HG02840 (cell line): ENCODE data around the gene NPC2.

Experiments
- ATAC-seq: cut with Tn5 transposase; IDR thresholded peaks from one replicate; pipeline ENCODE4 v1.9.1; 2021; ENCODE audit warnings: mild to moderate bottlenecking, moderate library complexity, moderate number of reproducible peaks; ENCODE audit not compliant: unreplicated experiment, low FRiP score

Gene NPC2

GRCh38 chr14:74519316-74520074, 26.4 kb upstream of the NPC2 start:
- no peak for ATAC-seq

- no peak for ATAC-seq
These were observed 25.1 kb upstream of the NPC2 start for GRCh38 chr14:74518221-74518620.

DNA sequence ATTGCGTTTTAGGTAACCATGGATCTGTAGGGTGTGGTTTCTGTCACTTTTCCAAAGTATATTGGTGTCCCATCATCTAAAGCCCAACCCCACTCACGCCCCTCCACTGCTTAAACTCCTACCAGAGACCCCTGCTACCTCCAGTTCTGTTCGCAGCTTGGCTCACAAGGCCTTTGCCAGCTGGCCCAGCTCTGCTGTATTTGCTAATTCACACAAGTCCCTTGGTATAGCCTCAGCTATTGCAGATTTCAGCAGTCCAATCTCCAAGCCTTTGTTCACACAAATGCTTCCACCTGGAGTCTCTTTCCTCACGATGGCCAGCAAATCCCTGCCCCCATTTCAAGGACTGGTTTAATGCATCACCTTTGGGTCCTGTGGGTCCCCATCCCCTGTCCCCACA, 24.6 kb upstream of the NPC2 start:
- ATAC-seq: no peak

- no peak for ATAC-seq
These were observed 23.5 kb upstream of the NPC2 start for GRCh38 chr14:74516451-74517160.

DNA sequence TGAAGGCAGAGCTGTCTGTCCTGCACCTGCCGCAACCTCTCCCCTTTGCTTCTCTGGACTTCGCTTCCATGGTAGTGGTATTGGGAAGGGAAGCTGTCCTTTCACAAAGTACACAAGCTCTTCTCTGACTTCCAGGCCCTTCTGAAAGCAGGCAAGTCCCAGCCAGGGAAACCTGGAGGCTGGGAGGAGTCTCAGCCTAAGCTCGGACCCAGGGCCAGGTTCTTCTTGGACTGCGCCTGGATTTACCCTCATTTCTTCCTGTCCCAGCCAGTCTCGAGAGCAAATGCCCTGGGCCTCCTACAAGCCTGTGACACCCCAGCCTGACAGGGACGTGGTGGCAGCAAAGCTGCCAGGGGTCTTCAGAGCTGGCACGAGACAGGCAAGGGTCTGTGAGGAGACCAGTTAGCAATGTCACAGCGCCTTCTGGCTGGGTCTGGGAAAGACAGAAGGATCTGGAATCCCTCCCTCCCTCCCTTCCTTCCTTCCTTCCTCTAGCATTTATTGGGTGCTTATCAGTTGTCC, 22.8 kb upstream of the NPC2 start:
- no peak for ATAC-seq

- ATAC-seq: no peak
These were observed 21.4 kb upstream of the NPC2 start for GRCh38 chr14:74514471-74514941.

- no peak for ATAC-seq
These were observed 19.1 kb upstream of the NPC2 start for GRCh38 chr14:74511966-74512830.

DNA sequence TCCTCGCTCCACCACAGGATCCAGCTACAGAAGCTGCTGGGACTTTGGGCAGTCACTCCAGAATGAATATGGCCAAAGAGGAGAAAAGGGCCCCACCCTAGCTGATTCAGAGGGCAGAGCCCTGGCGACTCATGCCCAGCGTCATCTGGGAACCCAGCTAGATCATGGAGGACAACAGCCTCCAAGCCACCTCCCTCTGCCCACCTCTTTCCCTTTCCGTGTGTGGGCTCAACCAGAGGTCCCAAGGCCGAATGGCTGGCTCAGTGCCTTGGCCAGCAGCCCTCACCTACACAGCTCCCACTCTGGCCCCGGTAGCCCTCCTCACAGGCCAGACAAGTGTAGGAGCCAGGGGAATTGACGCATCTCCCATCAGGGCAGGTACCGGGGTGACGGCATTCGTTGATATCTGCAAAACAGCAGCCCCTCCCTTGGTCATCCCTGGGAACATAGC, 17.9 kb upstream of the NPC2 start:
- ATAC-seq: no peak

DNA sequence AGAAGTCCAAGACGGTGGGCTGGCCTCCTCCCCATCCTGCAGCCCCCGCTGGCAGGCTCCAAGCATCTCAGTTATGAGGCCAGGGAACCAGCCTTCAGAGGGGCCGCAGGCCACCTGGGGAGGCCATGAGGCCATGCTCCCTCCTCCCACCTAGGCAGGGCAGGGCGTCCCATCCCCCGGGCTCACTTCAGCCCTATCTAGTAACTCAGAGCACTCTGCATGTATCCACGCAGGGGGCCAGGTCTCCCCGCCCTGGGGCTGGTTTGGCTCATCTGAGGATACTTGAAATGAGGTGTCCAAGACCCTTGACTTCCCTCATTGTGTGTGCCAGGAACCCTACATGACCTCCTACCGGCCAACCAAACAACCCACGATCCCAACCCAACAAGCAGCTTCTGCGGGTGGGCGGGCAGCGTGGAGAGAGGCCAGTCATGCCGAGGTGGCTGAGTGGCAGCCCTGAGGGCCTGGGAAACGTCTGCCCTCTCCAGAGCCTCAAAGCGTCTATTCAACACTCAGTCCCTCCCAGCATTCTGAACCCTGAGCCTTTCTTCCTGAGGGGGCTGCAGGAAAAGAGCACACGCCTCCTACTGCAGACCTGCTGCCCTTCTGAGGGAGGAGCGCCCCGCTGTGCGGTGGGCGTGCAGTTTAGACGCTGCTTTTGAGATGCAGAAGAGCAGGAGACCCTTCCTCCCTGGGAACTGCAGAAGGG, 17.3 kb upstream of the NPC2 start:
- ATAC-seq: no peak

GRCh38 chr14:74509587-74510222, 16.6 kb upstream of the NPC2 start:
- no peak for ATAC-seq

DNA sequence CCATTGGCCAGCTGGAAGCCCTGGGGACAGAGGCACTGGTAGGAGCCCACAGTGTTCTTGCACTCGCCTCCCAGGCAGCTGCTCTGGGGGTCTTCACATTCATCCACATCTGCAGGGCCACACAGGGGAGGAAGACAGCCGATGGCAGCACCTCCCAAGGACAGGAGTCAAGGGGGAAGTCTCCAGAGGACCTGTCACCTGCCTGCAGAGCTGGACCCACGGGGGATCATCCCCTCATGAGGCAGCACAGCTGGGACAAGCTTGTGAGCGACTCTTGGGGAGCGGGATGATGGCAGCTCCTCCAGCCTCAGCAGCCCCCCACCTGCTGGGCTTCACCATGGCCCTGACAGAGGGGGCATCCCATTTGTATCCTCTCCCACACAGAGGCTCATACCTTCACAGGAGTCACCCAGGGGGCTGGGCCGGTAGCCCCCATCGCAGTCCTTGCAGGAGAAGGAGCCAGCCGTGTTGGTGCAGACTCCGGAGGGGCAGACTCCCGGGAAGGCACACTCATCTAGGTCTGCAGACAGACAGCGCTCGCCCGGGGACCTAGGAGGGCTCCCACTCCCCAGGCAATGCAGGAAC, 15.8 kb upstream of the NPC2 start:
- ATAC-seq: no peak

DNA sequence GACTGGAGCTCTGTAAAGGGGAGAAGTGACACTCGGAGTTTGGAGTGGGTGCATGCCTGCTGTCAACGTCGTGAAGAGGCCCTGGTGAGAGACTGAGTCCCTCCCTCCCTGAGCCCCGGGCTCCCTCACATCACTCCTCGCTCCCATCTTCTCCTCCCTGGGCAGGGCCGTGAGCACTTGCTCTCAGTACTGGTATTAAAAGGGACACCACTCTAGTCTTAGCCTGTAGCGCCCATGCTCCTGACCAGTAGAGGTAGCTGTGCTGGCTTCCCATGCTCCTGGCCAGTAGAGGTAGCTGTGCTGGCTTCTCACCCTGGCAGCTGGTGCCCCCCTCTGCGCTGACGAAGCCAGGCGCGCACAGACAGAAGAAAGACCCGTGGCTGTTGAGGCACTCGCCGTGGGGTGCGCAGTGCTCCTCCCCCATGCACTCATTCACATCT, 15.2 kb upstream of the NPC2 start:
- no peak for ATAC-seq

GRCh38 chr14:74507840-74508239, 14.7 kb upstream of the NPC2 start:
- ATAC-seq: no peak

DNA sequence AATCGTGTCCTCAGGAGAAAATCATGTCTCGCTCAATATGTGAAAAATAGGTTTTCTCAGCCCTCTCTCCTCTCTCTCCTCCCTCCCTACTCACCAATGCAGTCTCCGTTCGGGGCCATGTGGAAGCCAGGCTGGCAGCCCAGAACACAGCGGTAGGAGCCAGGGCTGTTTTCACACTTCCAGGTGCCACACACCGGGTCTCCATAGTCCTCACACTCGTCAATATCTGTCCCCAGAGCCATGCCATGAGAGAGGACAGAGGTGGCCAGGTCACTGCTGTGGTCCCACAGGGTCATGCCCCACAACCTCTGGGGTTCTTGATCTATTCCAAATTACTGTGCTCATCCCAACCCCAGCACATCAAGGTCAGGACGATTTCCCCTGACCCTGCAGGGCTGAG, 14.0 kb upstream of the NPC2 start:
- ATAC-seq: no peak

DNA sequence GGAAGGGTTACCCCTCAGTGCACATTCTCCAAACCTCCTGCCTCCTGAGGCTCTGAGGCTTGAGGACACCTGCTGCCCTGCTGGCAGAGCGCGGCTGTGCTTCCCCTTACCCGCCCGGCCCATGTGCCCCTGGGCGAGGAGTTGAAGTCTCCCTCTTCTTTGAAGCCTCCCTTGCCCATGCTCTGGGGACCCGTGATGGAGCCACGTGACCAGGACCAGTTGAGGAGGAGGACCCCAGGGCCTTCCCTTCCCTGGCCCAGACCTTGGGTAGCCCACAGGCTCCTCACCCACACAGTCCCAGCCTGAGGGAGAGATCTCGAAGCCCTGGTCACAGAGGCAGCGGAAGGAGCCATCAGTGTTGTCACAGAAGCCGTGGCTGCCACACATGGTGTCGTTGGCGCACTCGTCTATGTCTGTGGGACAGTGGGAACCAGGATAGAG, 13.3 kb upstream of the NPC2 start:
- ATAC-seq: no peak

GRCh38 chr14:74505831-74506230, 12.7 kb upstream of the NPC2 start:
- no peak for ATAC-seq

DNA sequence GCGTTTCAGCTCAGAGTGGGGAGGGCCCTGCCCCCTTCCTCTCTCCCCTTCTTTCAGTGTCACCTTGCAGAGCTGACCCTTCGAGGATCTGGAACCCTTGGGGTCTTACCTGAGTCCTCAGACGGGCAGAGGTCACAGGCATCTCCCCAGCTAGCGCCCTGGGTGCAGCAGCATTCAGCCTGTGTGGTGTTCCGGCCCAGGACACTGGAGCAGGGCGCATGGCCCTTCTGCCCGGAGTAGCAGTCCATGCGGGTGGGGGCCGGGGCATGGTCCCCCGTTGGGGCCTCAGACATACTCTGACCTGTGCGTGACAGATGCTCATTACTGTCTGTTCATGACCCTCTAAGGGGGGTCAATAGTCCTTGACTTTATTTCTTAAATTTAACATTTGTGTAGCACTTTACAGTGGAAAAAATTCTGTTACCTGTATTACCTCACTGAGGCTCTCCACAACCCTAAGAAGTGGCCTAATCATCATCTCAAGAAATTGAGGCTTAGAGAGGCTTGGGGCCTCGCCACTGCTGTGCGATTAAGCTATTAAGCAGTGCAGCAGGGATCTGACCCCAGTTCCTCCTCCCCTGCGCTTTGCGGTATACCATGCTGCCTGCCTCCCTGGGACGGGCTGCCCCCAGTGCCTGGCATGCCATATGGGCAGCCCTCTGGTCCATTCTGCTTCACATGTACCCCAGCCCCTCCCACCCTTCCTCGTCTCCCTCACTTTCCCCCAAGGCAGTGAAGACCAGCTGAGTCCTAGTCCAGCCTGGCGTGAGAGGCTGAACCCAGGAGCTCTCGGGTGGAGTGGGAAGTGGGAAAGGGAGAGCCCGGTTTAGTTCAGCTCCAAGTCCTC, 12.0 kb upstream of the NPC2 start:
- no peak for ATAC-seq

- no peak for ATAC-seq
These were observed 11.3 kb upstream of the NPC2 start for GRCh38 chr14:74504412-74504811.
